ENCODE measurements around the gene GAD1. TPM values are rescaled to one million over a fixed set of nuclear protein-coding genes. Genes with fewer than 3 reads are reported as not detected.

Gene GAD1
- total and polyA plus RNA-seq, 2 of the 8 experiments (the other 6 are each of a cell fraction or from before 2014, with no cell fraction given), result 0.65 to 1.0 TPM

GRCh38 chr2:170806548-170806947, 10.1 kb upstream of the GAD1 start (continued):
- TF ChIP-seq ATF2 (IDR thresholded peaks at IDR 0.05; ENCODE audit: low read length), result no peak
- no peak for TF ChIP-seq SIX5 (IDR thresholded peaks at IDR 0.05; ENCODE audit: low read depth, low read length)
- TF ChIP-seq POU5F1 (IDR thresholded peaks at IDR 0.05; ENCODE audit: low read depth, low read length), result no peak
- TF ChIP-seq RXRA (IDR thresholded peaks at IDR 0.05; ENCODE audit: insufficient read depth, low read depth, low read length), result no peak
- TF ChIP-seq USF2 (IDR thresholded peaks at IDR 0.05; ENCODE audit: low read length), result no peak
- TF ChIP-seq SP2 (IDR thresholded peaks at IDR 0.05; ENCODE audit: low read length), result no peak
- no peak for TF ChIP-seq POLR2AphosphoS5 (IDR thresholded peaks at IDR 0.05; ENCODE audit: low read depth, low read length)
- TF ChIP-seq RBBP5 (IDR thresholded peaks at IDR 0.05; ENCODE audit: borderline replicate concordance, low read depth, low read length), result no peak
